CD14-positive monocyte (primary cell): Measurements from ENCODE around the gene PFN1. TPM values are rescaled to one million over a fixed set of nuclear protein-coding genes. Genes with fewer than 3 reads are reported as not detected.

Experiments used
- DNase-seq, 3 donors: peaks; one replicate each; pipeline ENCODE4 v3.0.0-alpha.2; 2011 to 2022
- H2AFZ ChIP-seq: 2 replicates; pipeline ENCODE4 v1.6.0; 2012; ENCODE audit warnings: mild to moderate bottlenecking, low read depth, low read length, inconsistent platforms; ENCODE audit not compliant: insufficient read depth, poor library complexity, severe bottlenecking
- H3K27ac ChIP-seq, 2 donors: 1 replicate in 1 of 2; 2 replicates in 1 of 2; pipeline ENCODE4 v1.5.1; 2012 to 2013; ENCODE audit warnings: low read length in 2 of 2, control low read depth in 1 of 2, inconsistent platforms in 1 of 2, low read depth in 1 of 2, mild to moderate bottlenecking in 1 of 2
- H3K27me3 ChIP-seq, 2 donors: one replicate each; pipeline versions ENCODE4 v1.6.0 to v1.6.1; 2011 to 2013; ENCODE audit warnings: low read length in 2 of 2; ENCODE audit not compliant: control insufficient read depth in 2 of 2, insufficient read depth in 2 of 2
- H3K36me3 ChIP-seq, 2 donors: replicated peaks in 1 of 2; 1 replicate in 1 of 2; 2 replicates in 1 of 2; pipeline versions ENCODE4 v1.5.1 to v1.6.1; 2012 to 2013; ENCODE audit warnings: low read length in 2 of 2, control low read depth in 1 of 2, inconsistent platforms in 1 of 2, mild to moderate bottlenecking in 1 of 2; ENCODE audit not compliant: insufficient read depth in 2 of 2, control insufficient read depth in 1 of 2
- H3K4me1 ChIP-seq, 2 donors: 1 replicate in 1 of 2; 2 replicates in 1 of 2; pipeline versions ENCODE4 v1.5.1 to v1.6.1; 2012 to 2013; ENCODE audit warnings: low read length in 2 of 2, control low read depth in 1 of 2, inconsistent platforms in 1 of 2, mild to moderate bottlenecking in 1 of 2, moderate library complexity in 1 of 2; ENCODE audit not compliant: insufficient read depth in 2 of 2, control insufficient read depth in 1 of 2
- H3K4me2 ChIP-seq: replicated peaks from 2 replicates; pipeline ENCODE3; 2012; ENCODE audit warnings: low read length, moderate library complexity, mild to moderate bottlenecking; ENCODE audit not compliant: poor library complexity, severe bottlenecking; ENCODE audit errors: extremely low read depth
- H3K4me3 ChIP-seq, 3 experiments: fragments of 200-600 bp in 1 of 3; sonication (generic) in 1 of 3; replicated peaks in 1 of 3; 1 replicate in 2 of 3; 2 replicates in 1 of 3; pipeline ENCODE4 v1.5.1; 2011 to 2013; ENCODE audit warnings: low read length in 3 of 3, mild to moderate bottlenecking in 3 of 3, control low read depth in 2 of 3, low read depth in 2 of 3, inconsistent platforms in 1 of 3, moderate library complexity in 1 of 3
- H3K79me2 ChIP-seq: 2 replicates; pipeline ENCODE4 v1.6.0; 2012; ENCODE audit warnings: mild to moderate bottlenecking, control low read depth, inconsistent platforms, low read length, moderate library complexity; ENCODE audit not compliant: insufficient read depth
- H3K9ac ChIP-seq: 2 replicates; pipeline ENCODE4 v1.6.0; 2017; ENCODE audit warnings: low read length, mild to moderate bottlenecking; ENCODE audit not compliant: insufficient read depth, poor library complexity, severe bottlenecking
- H3K9me3 ChIP-seq, 2 donors: replicated peaks in 1 of 2; 1 replicate in 1 of 2; 2 replicates in 1 of 2; pipeline versions ENCODE4 v1.5.1 to v1.6.1; 2012 to 2013; ENCODE audit warnings: low read length in 2 of 2, control low read depth in 1 of 2; ENCODE audit not compliant: control insufficient read depth in 1 of 2, insufficient read depth in 1 of 2
- H4K20me1 ChIP-seq: 2 replicates; pipeline ENCODE4 v1.6.0; 2012; ENCODE audit warnings: mild to moderate bottlenecking, low read length, control low read depth, moderate library complexity; ENCODE audit not compliant: insufficient read depth
- H3K27ac Mint-ChIP-seq, 7 donors: one replicate each; pipeline ENCODE4 v1.8.0; 2020; ENCODE audit warnings: mild to moderate bottlenecking in 7 of 7, mixed read lengths in 7 of 7, moderate library complexity in 6 of 7, inconsistent platforms in 2 of 7
- H3K27me3 Mint-ChIP-seq, 3 donors: one replicate each; pipeline ENCODE4 v1.8.0; 2021 to 2022; ENCODE audit warnings: low read depth in 3 of 3, mild to moderate bottlenecking in 3 of 3, mixed read lengths in 3 of 3, moderate library complexity in 3 of 3, inconsistent platforms in 1 of 3
- H3K36me3 Mint-ChIP-seq, 2 donors: one replicate each; pipeline ENCODE4 v1.8.0; 2020; ENCODE audit warnings: mixed read lengths in 2 of 2, inconsistent platforms in 1 of 2, mild to moderate bottlenecking in 1 of 2
- H3K4me1 Mint-ChIP-seq: one replicate; pipeline ENCODE4 v1.8.0; 2020; ENCODE audit warnings: mild to moderate bottlenecking, mixed read lengths
- H3K4me3 Mint-ChIP-seq, 2 donors: one replicate each; pipeline ENCODE4 v1.8.0; 2020; ENCODE audit warnings: mild to moderate bottlenecking in 2 of 2, mixed read lengths in 2 of 2, moderate library complexity in 1 of 2
- H3K9me3 Mint-ChIP-seq, 7 donors: one replicate each; pipeline ENCODE4 v1.8.0; 2020 to 2022; ENCODE audit warnings: mixed read lengths in 7 of 7, mild to moderate bottlenecking in 6 of 7, moderate library complexity in 6 of 7, inconsistent platforms in 2 of 7
- CTCF ChIP-seq: fragments of 200-600 bp; IDR thresholded peaks from one replicate; pipeline ENCODE4 v1.8.0; 2022; ENCODE audit warnings: antibody characterized with exemption, mild to moderate bottlenecking
- WGBS: methylation state at CpG from one replicate; pipeline ENCODE4 v1.1.5; 2013; ENCODE audit warnings: missing lambda C conversion rate; ENCODE audit not compliant: insufficient coverage; 5-methylcytosine and 5-hydroxymethylcytosine counted together
- intact Hi-C, 2 donors: fragments of 100-400 bp; cut with micrococcal nuclease; formaldehyde crosslinking; loops; one replicate each; pipeline versions ENCODE4 v1.15.0 to v1.15.1; 2023
- polyA plus RNA-seq, 3 donors: library from polyadenylated mRNA; depleted of rRNA in 1 of 3; unstranded in 2 of 3; stranded (reverse) in 1 of 3; fragments of 300-500 nt in 2 of 3; fragments of >200 nt in 1 of 3; fragmentation: Illumina TruSeq in 2 of 3; gene quantifications; 1 replicate in 2 of 3; 2 replicates in 1 of 3; pipeline ENCODE4 v1.2.3, GENCODE V29; 2012 to 2021

PFN1 gene
- polyA plus RNA-seq, 3 donors = 842 to 1,613 (median 1,582) TPM

- intact Hi-C loops = loop anchor here (1.0 to 10.0 kb wide), 3 partner anchors 46 to 163 kb away; partner anchors contain the start of genes PFN1 (in 1 of the 2) and SPAG7 (in 1 of the 2)
- no peak for TF ChIP-seq CTCF
- H3K27me3 ChIP-seq = peaks cover 0 to 26% of the 10 kb centered on the region in 2 donors
- no peaks in the 10 kb centered on the region for H4K20me1 ChIP-seq
- Mint-ChIP-seq H3K4me3 (peak overlapping the region; percentile 89 to 91), H3K27ac (peak overlapping the region; percentile 71 to 97 (median 91)), H3K9me3 (peaks cover 0 to 12% (median 3%) of the 10 kb centered on the region in 7 donors), H3K27me3 (peaks cover 41 to 61% (median 54%) of the 10 kb centered on the region in 3 donors), H3K36me3 (peaks cover 15 to 19% of the 10 kb centered on the region in 2 donors), H3K4me1 (peaks cover 43% of the 10 kb centered on the region)
- WGBS = 34% methylated on average over 35 of the region's 48 CpGs
- peak overlapping the region; percentile 65 for H3K9ac ChIP-seq
- peaks cover 47 to 52% of the 10 kb centered on the region in 2 donors for H3K4me1 ChIP-seq
- peak overlapping the region; percentile 89 for H3K4me2 ChIP-seq
- H3K36me3 ChIP-seq = peaks cover 8 to 10% of the 10 kb centered on the region in 2 donors
- no peaks in the 10 kb centered on the region for H3K9me3 ChIP-seq
- no peaks in the 10 kb centered on the region for H3K79me2 ChIP-seq
- peak overlapping the region; percentile 33 to 80 for H3K27ac ChIP-seq
- DNase-seq = peak; percentile 84 to 92 (median 89)
- H2AFZ ChIP-seq = no peak overlapping the region
- H3K4me3 ChIP-seq = peak overlapping the region; percentile 21 to 83 (median 30)
These were observed 46.5 kb downstream of the PFN1 start for GRCh38 chr17:4901648-4902344.

- Mint-ChIP-seq H3K9me3 (peaks cover 0 to 12% (median 3%) of the 10 kb centered on the region in 7 donors), H3K4me1 (peaks cover 43% of the 10 kb centered on the region), H3K27me3 (peaks cover 41 to 59% (median 54%) of the 10 kb centered on the region in 3 donors), H3K4me3 (peak overlapping the region; percentile 89 to 91), H3K36me3 (peaks cover 21 to 26% of the 10 kb centered on the region in 2 donors), H3K27ac (peak overlapping the region; percentile 70 to 97 (median 91))
- Histone ChIP-seq H3K27me3 (peaks cover 0 to 26% of the 10 kb centered on the region in 2 donors), H3K4me2 (peak overlapping the region; percentile 89), H3K27ac (peak overlapping the region; percentile 16 to 79), H3K4me3 (peak overlapping the region; percentile 21 to 83 (median 30)), H4K20me1 (no peaks in the 10 kb centered on the region), H2AFZ (no peak overlapping the region), H3K4me1 (peaks cover 47 to 52% of the 10 kb centered on the region in 2 donors), H3K9me3 (no peaks in the 10 kb centered on the region), H3K79me2 (no peaks in the 10 kb centered on the region), H3K9ac (peak overlapping the region; percentile 65), H3K36me3 (peaks cover 14 to 16% of the 10 kb centered on the region in 2 donors)
- peak in 2 of 3 donors; percentile 5 to 27 for DNase-seq
- 34% methylated on average over 37 of the region's 37 CpGs for WGBS
- intact Hi-C loops = loop anchor here (1.0 to 10.0 kb wide), 3 partner anchors 46 to 164 kb away; partner anchors contain the start of genes PFN1 (in 1 of the 2) and SPAG7 (in 1 of the 2)
- TF ChIP-seq CTCF = no peak
These were observed 47.2 kb downstream of the PFN1 start for GRCh38 chr17:4901108-4901647.
